Head of caudate nucleus (tissue), 42 donors: Measurements from ENCODE around the gene EEA1.
"Not testable (repeated sequence)": the region's sequence is repeated elsewhere in the genome, so short reads cannot be mapped to it uniquely, and the experiment has no call there.

ENCODE experiments used
- DNase-seq, 42 donors: peaks; one replicate each; pipeline versions ENCODE4 v3.0.0 to v3.0.0-alpha.2; 2020 to 2021; ENCODE audit warnings: mixed read lengths in 7 of 42
- intact Hi-C: fragments of 100-400 bp; cut with DNase I; formaldehyde crosslinking; loops from one replicate; pipeline ENCODE4 v1.15.0; 2022

The EEA1 gene

DNA sequence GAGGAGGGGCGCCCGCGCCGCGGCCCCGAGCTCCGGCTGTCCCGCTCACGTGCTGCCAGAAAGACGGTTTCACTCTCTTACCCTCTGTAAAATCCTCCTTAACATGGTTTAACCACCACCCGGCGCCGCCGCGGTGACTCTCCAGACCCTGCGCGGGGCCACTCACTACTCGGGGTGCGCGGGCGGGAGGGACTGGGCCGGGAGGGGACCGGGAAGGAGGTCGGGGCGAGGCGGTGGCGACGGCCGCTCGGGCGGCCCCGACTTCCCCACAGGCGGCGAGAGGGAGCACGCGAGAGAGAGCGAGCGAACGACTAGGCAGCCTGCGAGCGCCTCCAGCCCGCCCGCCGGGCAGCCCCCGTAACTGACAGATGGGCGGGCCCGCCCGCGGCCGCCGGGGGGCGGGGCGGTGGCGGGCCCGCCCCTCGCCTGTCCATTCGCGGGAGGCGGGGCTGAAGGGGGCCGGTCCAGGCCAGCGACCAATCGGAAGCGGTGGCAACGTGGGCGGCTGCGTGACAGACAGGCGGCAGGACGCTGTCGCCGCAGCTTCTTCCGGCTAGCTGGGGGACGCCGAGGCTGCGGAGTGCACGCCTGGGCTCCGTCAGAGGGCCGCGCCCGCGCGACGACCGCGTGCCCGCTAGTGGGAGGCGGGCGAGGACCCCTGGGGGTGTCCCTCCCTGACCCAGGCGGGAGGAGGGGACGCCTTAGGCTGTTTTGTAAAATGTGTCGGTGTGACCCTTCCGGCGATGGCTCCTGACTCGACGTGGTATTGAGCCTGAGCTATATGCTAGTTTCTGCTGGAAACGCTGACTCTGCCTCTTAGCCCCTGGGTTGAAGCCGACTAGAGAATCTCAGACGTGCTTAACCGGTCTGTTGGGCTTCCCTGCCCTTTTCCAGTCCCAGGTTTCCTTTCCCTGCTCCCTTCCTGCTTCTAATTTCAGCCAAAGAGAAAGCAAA, at the start of gene EEA1:
TSS of gene EEA1 (minus strand) at position 334 of the 954 bp plus-strand sequence. CDS start at position 105, 229 bp downstream.
- DNase-seq = peak; percentile 92 to 99 (median 98)
- intact Hi-C loops = loop anchor here (5.0 to 10.0 kb wide), 2 partner anchors 144 to 448 kb away; partner anchors contain the start of gene NUDT4

DNA sequence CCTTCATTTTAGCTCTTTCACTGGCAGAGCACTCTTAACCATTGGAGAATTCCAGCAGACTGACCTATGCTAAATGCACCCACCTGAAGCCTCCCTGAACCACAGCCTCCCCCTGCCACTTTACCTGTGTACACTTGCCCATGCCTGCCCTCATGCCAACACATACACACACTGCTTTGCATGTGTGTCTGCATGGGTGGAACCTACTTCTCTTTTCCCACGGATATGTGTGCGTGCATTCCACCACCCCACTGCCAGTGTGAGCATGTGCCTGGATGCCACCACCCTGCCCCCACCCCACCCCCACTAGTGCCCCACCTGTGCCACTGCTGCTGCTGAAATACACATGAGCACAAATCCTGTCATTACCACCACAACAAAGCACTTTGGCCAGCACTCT, 49.5 kb upstream of the EEA1 start:
- no peak for DNase-seq
- intact Hi-C loops = no loop called here

DNA sequence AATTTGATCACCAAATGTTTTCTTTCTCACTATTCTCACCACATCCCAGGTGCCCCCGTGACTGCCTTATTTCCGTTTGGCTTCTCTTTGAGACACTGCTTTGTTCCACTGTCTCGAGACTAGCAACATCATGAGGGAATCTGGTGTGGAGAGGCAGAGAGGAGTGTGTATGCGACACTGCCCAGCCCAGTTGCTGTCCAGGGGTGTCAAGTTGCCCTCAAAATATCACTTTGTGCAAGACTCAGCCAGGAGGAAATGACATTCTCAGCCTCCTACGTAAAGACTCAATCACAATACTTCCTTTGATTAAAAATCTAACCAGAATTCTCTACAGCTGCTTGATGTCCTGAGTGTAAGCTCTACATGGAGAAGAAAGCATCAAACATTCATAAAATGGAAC, 48.2 kb upstream of the EEA1 start:
- DNase-seq = no peak

DNA sequence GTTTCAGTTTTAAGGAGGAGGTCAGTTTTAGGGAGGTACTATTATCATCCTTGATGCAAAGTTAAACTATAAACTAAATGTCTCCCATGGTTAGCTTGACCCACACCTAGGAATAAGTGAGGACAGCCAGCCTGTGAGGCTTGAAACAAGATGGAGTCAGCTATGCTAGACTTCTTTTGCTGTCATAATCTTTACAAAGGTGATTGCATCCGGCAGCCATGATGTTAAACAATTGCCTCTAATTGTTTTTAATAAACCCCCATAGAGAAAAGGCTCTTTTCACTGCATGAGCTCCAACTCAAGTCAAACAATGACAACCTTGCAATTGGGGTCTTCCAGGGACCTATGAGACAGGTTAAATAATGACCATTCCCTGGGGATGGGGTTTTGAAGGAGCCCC, 45.7 kb upstream of the EEA1 start:
- no peak for DNase-seq
- intact Hi-C loops = no loop called here

More for the DNA sequence above, 48.2 kb upstream of the EEA1 start:
- intact Hi-C loops = no loop called here

DNA sequence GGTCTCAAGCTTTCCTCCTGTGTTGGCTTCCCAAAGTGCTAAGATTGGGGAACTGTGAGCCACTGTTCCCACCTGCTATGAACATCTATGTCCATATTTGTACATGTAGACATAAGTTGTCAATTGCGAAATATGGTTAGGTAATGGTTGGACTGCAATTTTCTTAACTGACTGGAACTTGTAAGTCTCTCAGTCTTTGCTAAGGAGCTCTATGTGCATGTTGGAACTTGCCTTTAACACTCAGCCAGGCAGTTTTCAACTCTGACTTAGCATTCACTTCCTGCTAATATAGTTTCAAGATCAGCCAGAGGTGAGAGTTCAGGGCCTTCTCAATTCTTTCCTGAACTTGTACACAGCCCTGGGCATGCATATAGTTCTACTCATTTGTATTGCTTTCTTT, 44.5 kb upstream of the EEA1 start:
- no peak for DNase-seq
- intact Hi-C loops = no loop called here

DNA sequence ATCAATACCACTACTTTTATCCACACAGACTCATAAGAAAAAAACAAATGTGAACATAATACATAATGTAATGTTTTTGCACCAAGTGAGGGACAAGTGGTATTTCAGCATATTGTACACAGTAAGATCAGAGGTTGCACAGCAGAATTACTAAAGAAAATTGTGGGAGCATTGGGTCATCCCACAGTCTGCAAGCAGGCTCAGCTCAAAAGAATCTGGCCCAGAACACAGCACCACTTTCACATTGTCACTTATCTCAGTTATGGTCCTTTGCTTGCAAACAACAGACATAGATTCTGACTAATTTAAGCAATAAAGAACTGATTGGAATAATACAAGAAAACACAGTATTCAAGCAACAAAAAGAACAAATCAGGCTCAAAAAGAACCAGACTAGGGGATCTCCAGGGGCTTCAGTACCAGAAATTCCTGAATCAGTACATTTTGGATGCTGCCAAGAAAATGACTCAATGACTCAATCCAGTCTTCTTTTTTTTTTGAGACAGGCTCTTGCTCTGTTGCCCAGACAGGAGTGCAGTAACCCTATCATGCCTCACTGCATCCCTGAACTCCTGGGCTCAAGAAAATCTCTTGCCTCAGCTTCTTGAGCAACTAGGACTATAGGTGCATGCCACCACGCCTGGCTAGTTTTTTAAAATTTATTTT, 42.9 kb upstream of the EEA1 start:
- peak in 1 of 42 donors; percentile 43 for DNase-seq
- intact Hi-C loops = no loop called here

DNA sequence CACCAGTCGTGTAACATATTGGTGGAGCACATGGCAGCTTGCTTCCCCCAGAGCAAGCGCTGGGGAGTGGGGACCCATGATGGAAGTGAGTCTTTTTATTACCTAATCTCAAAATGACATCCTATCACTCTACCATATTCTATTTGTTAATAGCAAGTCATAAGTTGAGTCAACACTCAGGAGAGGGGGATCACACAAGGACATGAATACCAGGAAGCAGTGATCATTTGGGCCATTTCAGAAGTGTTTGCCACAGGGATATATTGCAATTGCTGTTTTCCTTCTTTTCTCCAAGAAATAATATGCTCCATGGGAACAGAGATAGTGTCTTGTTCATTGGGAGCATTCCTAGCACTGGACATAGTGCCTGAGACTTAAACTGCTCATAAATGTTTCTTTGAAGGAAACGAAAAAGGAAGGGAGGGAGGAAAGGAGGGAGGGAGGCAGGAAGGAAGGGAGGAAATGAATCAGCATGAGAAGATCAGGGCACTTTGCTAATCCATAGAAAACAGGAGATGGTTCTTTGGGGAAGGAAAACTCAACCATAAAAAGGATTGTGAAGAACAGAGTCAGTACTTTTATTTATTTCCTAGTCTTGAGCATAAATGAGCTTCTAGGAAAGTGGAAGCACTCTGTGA, 39.2 kb upstream of the EEA1 start:
- intact Hi-C loops = no loop called here
- DNase-seq = no peak

DNA sequence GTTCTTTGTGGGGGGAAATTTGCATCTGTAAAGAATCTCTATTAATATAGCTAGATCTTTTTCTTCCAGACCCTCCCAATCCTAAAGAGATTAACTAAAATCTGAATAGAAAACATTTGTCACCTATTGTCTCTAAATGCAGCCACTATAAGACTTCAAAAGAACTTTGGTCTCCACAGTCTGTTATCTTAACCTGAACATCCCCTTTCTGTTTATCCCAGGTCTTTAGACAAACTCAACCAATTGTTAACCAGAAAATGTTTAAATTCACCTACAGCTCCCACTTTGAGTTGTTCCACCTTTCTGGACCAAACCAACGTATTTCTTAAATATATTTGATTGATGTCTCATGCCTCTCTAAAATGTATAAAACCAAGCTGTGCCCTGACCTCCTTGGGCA, 35.3 kb upstream of the EEA1 start:
- DNase-seq, intact Hi-C loops: not testable (repeated sequence)

DNA sequence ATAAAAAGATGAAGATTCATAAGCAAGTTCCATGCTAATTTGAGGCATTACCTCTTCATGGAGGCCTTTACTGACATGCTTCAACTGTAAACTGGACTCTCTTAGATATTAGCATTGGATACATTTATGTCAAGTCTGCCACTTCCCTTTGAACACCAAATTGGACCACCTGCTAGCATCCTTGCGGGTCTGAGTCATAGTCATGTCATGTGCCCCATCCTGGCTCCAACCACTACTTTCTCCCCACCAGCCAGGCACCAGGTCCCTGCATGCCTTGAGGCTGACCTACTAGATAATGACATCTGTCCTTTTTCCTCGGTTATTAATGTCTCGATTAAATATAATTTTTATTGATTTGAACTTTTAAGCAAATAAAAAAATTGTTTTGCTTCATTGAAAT, 32.9 kb upstream of the EEA1 start:
- DNase-seq = no peak

DNA sequence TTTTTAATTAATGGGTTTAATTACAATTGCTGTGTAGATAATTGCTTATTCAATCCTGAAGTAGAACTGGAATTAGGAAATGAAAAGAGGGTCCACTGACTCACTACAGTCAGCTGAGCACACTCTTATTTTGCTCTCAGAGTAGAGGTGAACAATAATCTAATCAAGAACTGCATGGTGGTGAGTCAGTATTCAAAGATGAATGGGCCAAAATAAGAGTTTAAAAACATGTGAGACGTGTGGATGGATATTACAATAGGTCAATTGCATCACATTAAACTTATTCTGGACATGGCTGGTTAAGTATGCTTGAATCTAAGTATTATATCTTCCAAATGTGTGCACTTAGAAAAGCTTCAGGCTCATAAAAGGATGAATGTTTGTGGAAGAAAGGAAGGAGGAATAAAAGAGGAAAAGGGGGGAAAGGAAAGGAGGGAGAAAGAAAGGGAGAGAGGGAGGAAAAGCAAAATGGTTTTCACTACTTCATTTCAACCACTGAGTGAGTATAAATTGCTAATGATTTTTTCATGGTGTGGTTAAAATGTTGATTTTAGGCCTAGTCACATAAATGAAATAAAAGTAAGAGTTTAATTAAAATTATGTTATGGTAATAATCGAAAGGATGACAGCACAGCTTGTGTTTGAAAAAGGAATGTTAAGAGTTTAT, 27.0 kb upstream of the EEA1 start:
- intact Hi-C loops = no loop called here
- DNase-seq = no peak

More for the DNA sequence above, 32.9 kb upstream of the EEA1 start:
- intact Hi-C loops = no loop called here

DNA sequence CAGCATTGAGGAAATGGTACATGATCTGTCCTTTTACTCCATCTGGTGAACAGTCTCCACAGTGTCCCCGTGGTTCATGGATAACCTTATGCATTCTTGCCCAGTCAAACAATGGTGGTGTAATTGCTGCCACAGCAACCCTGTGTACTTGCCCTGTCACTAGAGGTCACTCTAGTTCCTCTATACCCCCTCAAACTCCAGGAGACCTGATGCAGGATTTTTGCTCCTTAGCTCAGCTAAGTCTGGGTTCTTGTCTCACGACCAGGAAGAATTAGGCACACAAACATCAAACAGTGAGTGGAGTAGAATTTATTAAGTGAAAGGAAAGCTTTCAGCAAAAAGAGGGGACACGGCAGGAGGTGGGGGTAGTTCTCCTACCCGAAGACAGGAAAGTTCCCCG, 24.7 kb upstream of the EEA1 start:
- DNase-seq = no peak
- intact Hi-C loops = no loop called here

DNA sequence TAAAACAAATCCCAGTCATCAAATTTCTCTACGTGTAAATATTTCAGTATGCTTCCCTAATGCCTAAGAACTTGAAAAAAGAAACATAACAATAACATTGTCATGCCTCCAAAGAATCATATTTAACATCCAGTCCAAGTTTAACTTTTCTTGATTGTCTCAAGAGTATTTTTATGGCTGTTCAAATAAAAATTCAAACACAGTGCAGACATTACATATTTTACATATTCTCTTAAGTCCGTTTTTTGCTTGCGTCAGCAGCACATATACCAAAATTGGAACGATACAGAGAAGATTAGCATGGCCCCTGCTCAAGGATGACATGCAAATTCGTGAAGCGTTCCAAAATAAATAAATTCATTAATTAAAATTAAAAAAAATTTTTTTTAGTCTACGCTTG, 23.3 kb upstream of the EEA1 start:
- DNase-seq = no peak
- intact Hi-C loops = no loop called here

DNA sequence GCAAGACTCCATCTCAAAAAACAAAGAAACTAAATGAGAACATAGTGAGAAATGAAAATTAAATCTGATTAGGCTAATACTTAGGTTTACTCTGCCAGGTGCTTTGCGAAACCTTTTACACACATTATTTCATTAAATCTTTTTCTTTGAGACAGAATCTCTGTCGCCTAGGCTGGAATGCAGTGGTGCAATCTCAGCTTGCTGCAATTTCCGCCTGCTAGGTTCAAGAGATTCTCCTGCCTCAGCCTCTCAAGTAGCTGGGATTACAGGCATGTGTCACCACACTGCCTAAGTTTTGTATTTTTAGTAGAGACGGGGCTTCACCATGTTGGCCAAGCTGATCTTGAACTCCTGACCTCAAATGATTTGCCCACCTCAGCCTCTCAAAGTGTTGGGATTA, 21.9 kb upstream of the EEA1 start:
- intact Hi-C loops = no loop called here
- DNase-seq = no peak

DNA sequence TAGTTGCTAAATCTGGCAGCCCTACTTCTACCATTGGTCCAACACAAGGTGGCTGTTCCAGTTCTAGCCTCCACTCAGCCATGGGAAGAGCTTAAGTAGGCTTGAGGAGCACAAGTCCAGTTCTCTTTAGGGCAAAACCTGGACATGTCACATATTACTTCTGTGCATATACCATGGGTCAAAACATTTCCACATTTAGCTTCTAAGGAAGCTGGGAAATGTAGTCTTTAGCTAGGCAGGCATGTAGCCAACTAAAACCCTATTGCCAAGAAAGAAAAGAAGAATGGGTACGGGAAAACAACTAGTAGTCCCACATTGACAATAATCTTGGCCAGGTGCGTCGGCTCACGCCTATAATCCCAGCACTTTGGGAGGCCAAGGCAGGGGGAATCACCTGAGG, 20.9 kb upstream of the EEA1 start:
- DNase-seq = no peak
- intact Hi-C loops = no loop called here

DNA sequence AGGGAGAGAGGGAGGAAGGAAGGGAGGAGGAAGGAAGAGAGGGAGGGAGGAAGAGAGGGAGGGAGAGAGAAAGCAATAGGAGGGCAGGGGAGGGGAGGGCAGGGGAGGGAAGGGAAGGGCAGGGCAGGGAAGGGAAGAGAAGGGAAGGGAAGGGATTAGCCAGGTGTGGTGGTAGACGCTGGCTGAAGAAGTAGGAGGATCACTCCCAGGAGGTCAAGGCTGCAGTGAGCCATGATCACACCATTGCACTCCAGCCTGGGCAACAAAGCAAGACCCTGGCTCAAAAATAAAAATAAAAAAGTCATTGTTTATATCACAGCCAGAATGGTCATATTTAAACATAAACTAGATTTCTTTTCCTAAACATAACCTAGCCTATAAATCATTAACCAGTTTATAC, 20.4 kb upstream of the EEA1 start:
- intact Hi-C loops = no loop called here
- DNase-seq = no peak

DNA sequence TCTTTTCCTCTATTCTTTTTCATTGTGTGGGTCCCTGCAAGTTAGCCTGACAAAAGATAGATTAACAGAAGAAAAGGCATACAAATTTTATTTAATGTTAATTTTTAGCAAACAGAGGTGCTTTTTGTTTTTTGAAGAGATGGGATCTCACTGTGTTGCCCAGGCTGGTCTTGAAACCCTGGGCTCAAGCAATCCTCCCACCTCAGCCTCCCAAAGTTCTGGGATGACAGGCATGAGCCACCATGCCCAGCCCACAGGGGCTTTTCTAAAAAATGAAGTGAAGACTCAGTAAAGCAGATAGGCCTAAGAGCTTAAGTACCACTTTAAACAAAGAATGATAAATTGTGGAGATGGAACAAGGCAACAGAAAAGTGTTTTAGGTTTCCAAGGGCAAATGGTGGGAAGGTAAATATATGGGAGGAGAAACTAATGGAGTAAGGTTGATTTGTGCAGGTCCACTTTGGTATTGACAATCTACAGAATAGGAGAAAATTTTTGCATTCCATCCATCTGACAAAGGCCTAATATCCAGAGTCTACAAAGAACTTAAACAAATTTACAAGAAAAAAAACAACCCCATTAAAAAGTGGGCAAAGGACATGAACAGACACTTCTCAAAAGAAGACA, 18.6 kb upstream of the EEA1 start:
- no peak for DNase-seq
- intact Hi-C loops = no loop called here

DNA sequence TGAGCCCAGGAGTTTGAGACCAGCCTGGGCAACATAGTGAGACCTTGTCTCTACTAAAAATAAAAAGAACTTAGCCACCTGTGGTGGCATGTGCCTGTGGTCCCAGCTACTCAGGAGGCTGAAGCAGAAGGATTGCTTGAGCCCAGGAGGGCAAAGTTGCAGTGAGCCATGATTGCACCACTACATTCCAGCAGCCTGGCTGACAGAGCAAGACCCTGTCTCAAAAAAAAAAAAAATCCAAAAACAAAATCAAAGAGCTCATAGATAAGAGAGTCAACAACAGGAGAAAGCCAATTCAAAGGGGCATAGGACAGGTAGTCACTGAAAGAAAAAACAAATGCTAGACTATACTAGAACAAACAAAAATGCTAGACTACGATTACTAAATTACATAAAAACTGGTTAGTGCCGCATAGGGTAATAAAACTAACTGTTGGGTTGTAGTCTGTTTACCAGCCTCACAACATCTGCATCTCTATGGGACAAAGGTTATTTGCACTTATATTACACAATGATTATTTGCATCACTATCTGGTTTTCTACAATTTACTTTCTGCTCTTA, 16.6 kb upstream of the EEA1 start:
- DNase-seq = no peak
- intact Hi-C loops = no loop called here

DNA sequence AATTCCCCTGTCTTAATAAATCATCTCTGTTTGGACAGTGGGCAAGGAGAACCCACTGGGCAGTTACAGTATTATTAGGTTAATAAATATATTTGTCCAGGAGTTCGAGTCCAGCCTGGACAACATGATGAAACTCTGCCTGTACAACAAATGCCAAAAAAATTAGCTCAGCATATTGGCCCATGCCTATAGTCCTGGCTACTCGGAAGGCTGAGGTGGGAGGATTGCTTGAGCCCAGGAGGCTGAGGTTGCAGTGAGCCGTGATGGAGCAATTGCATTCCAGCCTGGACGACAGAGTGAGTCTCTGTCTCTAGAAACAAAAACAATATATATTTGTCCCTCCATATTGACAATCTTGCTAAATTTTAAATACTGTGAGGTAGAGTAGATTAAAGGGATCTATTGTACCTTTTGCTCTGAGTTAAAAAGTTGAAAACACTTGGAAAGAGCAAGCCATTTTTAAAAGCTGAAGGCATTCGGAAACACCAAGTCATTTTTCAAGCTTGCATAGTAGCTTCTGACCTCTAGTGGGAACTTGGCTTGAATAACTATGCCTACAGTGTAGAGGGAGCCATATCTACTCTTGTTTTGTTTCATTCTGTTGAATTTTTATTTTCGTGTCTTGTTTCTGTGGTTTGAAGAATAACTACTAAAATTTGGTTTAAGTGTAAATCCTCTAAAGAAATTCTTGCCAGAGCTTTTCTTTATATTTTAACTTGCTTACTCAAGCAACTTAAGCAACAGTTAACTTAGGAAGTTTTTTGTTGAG, 14.6 kb upstream of the EEA1 start:
- intact Hi-C loops = no loop called here
- no peak for DNase-seq
